Astrocyte (in vitro differentiated cells and primary cell): ENCODE data around the gene MFSD11.
"Not testable (repeated sequence)": the region's sequence is repeated elsewhere in the genome, so short reads cannot be mapped to it uniquely, and the experiment has no call there.

ENCODE experiments used
- EZH2 ChIP-seq: IDR thresholded peaks from 2 replicates; pipeline ENCODE4 v1.6.1; 2012; ENCODE audit warnings: mild to moderate bottlenecking, low read length, inconsistent platforms; ENCODE audit not compliant: insufficient read depth
- TF ChIP-seq, protein P1 (sequence below): IDR thresholded peaks from 2 replicates; pipeline ENCODE4 v1.5.1; 2011; ENCODE audit warnings: low read depth, mild to moderate bottlenecking, inconsistent platforms, low read length, moderate library complexity; ENCODE audit not compliant: insufficient read depth

DNA sequence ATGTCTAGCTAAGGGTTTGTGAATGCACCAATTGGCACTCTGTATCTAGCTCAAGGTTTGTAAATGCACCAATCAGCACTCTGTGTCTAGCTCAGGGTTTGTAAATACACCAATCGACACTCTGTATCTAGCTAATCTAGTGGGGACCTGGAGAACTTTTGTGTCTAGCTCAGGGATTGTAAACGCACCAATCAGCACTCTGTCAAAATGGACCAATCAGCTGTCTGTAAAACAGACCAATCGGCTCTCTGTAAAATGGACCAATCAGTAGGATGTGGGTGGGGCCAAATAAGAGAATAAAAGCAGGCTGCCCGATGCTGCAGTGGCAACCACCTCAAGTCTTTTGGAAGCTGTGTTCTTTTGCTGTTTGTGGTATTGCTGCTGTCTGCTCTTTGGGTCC lies 68.8 kb downstream of the MFSD11 start:
- TF ChIP-seq, protein P1, sequence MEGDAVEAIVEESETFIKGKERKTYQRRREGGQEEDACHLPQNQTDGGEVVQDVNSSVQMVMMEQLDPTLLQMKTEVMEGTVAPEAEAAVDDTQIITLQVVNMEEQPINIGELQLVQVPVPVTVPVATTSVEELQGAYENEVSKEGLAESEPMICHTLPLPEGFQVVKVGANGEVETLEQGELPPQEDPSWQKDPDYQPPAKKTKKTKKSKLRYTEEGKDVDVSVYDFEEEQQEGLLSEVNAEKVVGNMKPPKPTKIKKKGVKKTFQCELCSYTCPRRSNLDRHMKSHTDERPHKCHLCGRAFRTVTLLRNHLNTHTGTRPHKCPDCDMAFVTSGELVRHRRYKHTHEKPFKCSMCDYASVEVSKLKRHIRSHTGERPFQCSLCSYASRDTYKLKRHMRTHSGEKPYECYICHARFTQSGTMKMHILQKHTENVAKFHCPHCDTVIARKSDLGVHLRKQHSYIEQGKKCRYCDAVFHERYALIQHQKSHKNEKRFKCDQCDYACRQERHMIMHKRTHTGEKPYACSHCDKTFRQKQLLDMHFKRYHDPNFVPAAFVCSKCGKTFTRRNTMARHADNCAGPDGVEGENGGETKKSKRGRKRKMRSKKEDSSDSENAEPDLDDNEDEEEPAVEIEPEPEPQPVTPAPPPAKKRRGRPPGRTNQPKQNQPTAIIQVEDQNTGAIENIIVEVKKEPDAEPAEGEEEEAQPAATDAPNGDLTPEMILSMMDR: not testable (repeated sequence)
- not testable (repeated sequence) for TF ChIP-seq EZH2
